Activated CD8-positive, alpha-beta T cell treated with anti-CD3 and anti-CD28 coated beads, Interleukin-2, amount 10 ng/mL, durations not matched to agents 7 days and 5 days (primary cell): ENCODE data around the gene LRRN4. TPM values are rescaled to one million over a fixed set of nuclear protein-coding genes. Genes with fewer than 3 reads are reported as not detected.
A peak's percentile ranks its signal among the peaks of the same experiment; 100 is the strongest.

Source experiments
- ATAC-seq: fragments of 150-1000 bp; cut with Tn5 transposase; one replicate; pipeline ENCODE4 v1.10.0; 2021; ENCODE audit warnings: moderate library complexity
- CTCF ChIA-PET: fragments of 350-600 bp; sonication (Branson Sonifier 250); formaldehyde crosslinking; loops from one replicate; lab custom pipeline; 2021; ENCODE audit warnings: antibody characterized with exemption; lab: Charles Lee
- POLR2A ChIA-PET: fragments of 350-600 bp; sonication (Branson Sonifier 250); formaldehyde crosslinking; loops from one replicate; lab custom pipeline; 2021; ENCODE audit warnings: antibody characterized with exemption; lab: Charles Lee
- DNase-seq: peaks from one replicate; pipeline ENCODE4 v3.0.0-alpha.2; 2020
- H3K27ac Mint-ChIP-seq: one replicate; pipeline ENCODE4 v1.8.0; 2021; ENCODE audit warnings: mild to moderate bottlenecking, mixed read lengths
- H3K27me3 Mint-ChIP-seq: one replicate; pipeline ENCODE4 v1.8.0; 2021; ENCODE audit warnings: low read depth, mixed read lengths
- H3K36me3 Mint-ChIP-seq: one replicate; pipeline ENCODE4 v1.8.0; 2021; ENCODE audit warnings: low read depth, mixed read lengths
- H3K4me1 Mint-ChIP-seq: one replicate; pipeline ENCODE4 v1.8.0; 2021; ENCODE audit warnings: low read depth, mixed read lengths
- H3K4me3 Mint-ChIP-seq: one replicate; pipeline ENCODE4 v1.8.0; 2021; ENCODE audit warnings: mild to moderate bottlenecking, mixed read lengths
- H3K9me3 Mint-ChIP-seq: one replicate; pipeline ENCODE4 v1.8.0; 2022; ENCODE audit warnings: mixed read lengths; ENCODE audit not compliant: insufficient read depth
- total RNA-seq, 2 experiments: library from RNA; stranded (reverse); gene quantifications; one replicate each; pipeline ENCODE4 v1.2.3, GENCODE V29; 2021

Gene LRRN4
- total RNA-seq, 2 experiments from 2014 or later: not detected

- Mint-ChIP-seq H3K27ac (no peak overlapping the region), H3K4me3 (no peak overlapping the region), H3K4me1 (no peaks in the 10 kb centered on the region), H3K27me3 (peaks cover 11% of the 10 kb centered on the region), H3K9me3 (no peaks in the 10 kb centered on the region), H3K36me3 (no peaks in the 10 kb centered on the region)
- no peak for ATAC-seq
- CTCF ChIA-PET: interaction anchor here (1.0 to 4.6 kb wide), 4 partner anchors 40 to 550 kb away, joined by 3 to 39 read pairs (median 6); no protein-coding TSS in a partner anchor
- no peak for DNase-seq
- POLR2A ChIA-PET: interaction anchor here (0.6 kb wide), 1 partner anchor 215 kb away, joined by 3 read pairs; no protein-coding TSS in a partner anchor
Observed at GRCh38 chr20:6079016-6079415, 25.2 kb upstream of the LRRN4 start.

GRCh38 chr20:6075428-6076219 is 21.8 kb upstream of the LRRN4 start:
- ATAC-seq (no peak), DNase-seq (no peak)
- H3K4me1 Mint-ChIP-seq: no peaks in the 10 kb centered on the region
- CTCF ChIA-PET: interaction anchor here (1.0 to 4.6 kb wide), 3 partner anchors 79 to 547 kb away, joined by 4 to 39 read pairs (median 4); no protein-coding TSS in a partner anchor
- H3K27ac Mint-ChIP-seq: no peak overlapping the region
- H3K36me3 Mint-ChIP-seq: no peaks in the 10 kb centered on the region
- H3K27me3 Mint-ChIP-seq: peaks cover 6% of the 10 kb centered on the region
- H3K9me3 Mint-ChIP-seq: no peaks in the 10 kb centered on the region
- POLR2A ChIA-PET: no interaction called here
- H3K4me3 Mint-ChIP-seq: no peak overlapping the region

DNA sequence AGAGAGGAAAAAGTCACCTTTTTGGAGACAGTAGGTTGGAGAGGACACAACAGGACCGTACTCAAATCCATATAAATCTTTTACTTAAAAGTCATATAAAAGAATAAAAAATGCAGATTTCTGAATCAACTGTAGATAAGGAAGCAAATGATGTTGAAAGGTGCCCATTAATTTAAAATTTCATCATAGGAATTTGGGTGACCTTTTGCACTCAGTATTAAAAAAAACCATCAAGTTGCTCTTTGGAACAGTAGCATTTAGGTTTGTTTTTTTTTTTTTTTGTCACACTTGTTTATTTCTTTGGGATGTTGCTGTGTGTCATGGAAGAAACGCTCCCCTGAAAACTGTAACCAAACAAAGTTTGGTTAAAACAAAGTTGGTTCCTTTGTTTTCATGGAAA is 20.9 kb upstream of the LRRN4 start:
- no peak overlapping the region for H3K27ac Mint-ChIP-seq
- no peaks in the 10 kb centered on the region for H3K36me3 Mint-ChIP-seq
- no peaks in the 10 kb centered on the region for H3K4me1 Mint-ChIP-seq
- H3K9me3 Mint-ChIP-seq: no peaks in the 10 kb centered on the region
- CTCF ChIA-PET: interaction anchor here (1.0 to 4.6 kb wide), 2 partner anchors 78 to 546 kb away, joined by 4 to 39 read pairs; no protein-coding TSS in a partner anchor
- POLR2A ChIA-PET: no interaction called here
- DNase-seq (no peak), ATAC-seq (no peak)
- peaks cover 5% of the 10 kb centered on the region for H3K27me3 Mint-ChIP-seq
- no peak overlapping the region for H3K4me3 Mint-ChIP-seq

DNA sequence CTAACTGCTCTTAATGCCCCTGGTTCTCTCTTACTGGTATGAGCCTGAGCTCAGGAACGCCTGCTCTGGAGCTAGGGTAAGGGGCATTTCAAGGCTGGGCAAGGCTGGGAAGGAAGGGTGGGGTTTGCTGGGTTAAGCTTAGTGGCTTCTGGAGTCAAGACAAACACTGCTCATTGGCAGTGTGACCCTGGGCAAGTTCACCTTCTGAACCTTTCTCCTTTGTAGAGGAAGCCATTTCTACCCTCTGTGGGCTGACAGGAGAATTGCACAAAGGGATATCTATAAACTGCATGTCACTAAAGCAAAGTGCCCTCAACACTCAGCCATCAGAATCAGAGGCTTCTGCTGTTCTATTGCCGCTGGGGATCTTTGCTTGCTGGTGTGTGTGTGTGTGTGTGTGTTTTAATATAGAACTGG is 20.3 kb upstream of the LRRN4 start:
- Mint-ChIP-seq H3K4me3 (no peak overlapping the region), H3K27ac (no peak overlapping the region), H3K4me1 (no peaks in the 10 kb centered on the region), H3K9me3 (no peaks in the 10 kb centered on the region), H3K27me3 (peaks cover 4% of the 10 kb centered on the region), H3K36me3 (no peaks in the 10 kb centered on the region)
- ChIA-PET CTCF (interaction anchor here (1.5 kb wide), 1 partner anchor 545 kb away, joined by 6 read pairs; no protein-coding TSS in a partner anchor), POLR2A (no interaction called here)
- ATAC-seq: peak; percentile 71
- DNase-seq: peak; percentile 21

DNA sequence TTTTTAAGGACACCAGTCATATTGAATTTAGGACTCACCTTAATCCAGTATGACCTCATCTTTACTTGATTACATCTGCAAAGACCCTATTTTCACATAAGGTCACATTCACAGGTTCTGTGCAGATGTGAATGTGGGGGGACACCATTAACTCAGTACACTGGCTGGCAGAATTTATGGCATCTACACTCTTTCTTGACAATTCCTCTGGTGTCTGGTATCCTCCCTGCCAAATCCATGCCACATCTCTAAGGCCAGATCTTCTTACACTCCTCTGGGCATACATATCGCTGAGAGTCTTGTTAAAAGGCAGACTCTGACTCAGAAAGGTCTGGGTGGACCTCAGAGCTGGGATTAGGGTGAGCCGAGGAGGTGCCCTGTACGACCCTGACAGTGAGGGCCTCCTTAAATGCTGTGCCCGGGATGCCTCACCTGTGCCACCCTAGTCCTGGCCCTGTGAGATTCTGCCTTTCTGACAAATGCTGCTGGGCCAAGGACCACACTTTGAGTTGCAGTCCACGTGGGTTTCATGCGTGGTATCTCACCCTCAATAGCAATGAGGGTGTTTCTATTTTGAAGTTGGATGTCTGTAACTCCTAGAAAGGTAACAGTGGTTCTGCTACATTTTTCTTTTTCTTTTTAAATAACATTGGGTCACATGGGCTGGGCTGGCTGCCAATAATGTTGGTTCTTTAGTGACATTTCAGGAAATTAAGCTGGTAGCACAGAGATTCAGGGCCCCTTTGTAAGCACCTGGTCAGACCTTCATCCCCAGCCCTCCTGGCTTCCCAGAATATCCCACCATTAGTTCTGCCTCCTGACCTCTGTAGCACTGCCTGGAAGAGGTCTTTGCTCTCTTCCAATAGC is 17.2 kb upstream of the LRRN4 start:
- no peaks in the 10 kb centered on the region for H3K4me1 Mint-ChIP-seq
- no peak overlapping the region for H3K27ac Mint-ChIP-seq
- H3K27me3 Mint-ChIP-seq: peaks cover 4% of the 10 kb centered on the region
- ATAC-seq: no peak
- H3K9me3 Mint-ChIP-seq: no peaks in the 10 kb centered on the region
- POLR2A ChIA-PET: no interaction called here
- DNase-seq: no peak
- H3K36me3 Mint-ChIP-seq: no peaks in the 10 kb centered on the region
- H3K4me3 Mint-ChIP-seq: no peak overlapping the region
- CTCF ChIA-PET: no interaction called here

DNA sequence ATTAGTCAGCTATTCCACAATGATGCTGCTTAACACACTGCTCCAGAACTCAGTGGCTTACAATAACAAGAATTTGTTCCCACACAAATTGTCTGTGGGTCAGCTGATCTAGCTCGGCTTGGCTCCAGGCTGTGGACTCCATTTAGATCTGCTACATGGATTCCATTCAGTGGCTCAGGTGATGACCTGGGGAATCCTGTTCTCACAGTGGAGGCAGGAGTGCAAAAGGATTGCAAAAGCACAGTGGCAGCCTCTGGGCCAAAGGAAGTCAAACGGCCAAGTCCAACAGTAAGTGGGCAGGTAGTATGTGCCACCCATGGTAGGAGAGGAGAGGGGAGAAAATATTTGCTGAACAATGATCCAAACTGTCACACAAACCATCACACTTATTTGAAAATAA is 15.8 kb upstream of the LRRN4 start:
- H3K9me3 Mint-ChIP-seq: no peaks in the 10 kb centered on the region
- ATAC-seq: no peak
- H3K4me1 Mint-ChIP-seq: no peaks in the 10 kb centered on the region
- H3K4me3 Mint-ChIP-seq: no peak overlapping the region
- POLR2A ChIA-PET: no interaction called here
- H3K27ac Mint-ChIP-seq: no peak overlapping the region
- CTCF ChIA-PET: no interaction called here
- no peak for DNase-seq
- no peaks in the 10 kb centered on the region for H3K36me3 Mint-ChIP-seq
- peaks cover 4% of the 10 kb centered on the region for H3K27me3 Mint-ChIP-seq

GRCh38 chr20:6067763-6068318 is 14.0 kb upstream of the LRRN4 start:
- no peak for ATAC-seq
- CTCF ChIA-PET: no interaction called here
- no peak for DNase-seq
- Mint-ChIP-seq H3K36me3 (no peaks in the 10 kb centered on the region), H3K27ac (no peak overlapping the region), H3K4me1 (no peaks in the 10 kb centered on the region), H3K4me3 (no peak overlapping the region), H3K27me3 (peaks cover 2% of the 10 kb centered on the region), H3K9me3 (no peaks in the 10 kb centered on the region)
- POLR2A ChIA-PET: no interaction called here

- POLR2A ChIA-PET: no interaction called here
Observed at GRCh38 chr20:6066582-6066981, 12.7 kb upstream of the LRRN4 start.

GRCh38 chr20:6061544-6061943 is 7.7 kb upstream of the LRRN4 start:
- Mint-ChIP-seq H3K9me3 (no peaks in the 10 kb centered on the region), H3K4me3 (no peak overlapping the region), H3K4me1 (peaks cover 6% of the 10 kb centered on the region), H3K27ac (no peak overlapping the region), H3K36me3 (no peaks in the 10 kb centered on the region), H3K27me3 (peaks cover 10% of the 10 kb centered on the region)
- CTCF ChIA-PET: no interaction called here
- DNase-seq (no peak), ATAC-seq (no peak)
- POLR2A ChIA-PET: no interaction called here

More at GRCh38 chr20:6066582-6066981, 12.7 kb upstream of the LRRN4 start:
- Mint-ChIP-seq H3K4me1 (peaks cover 1% of the 10 kb centered on the region), H3K27ac (no peak overlapping the region), H3K27me3 (peaks cover 2% of the 10 kb centered on the region), H3K4me3 (no peak overlapping the region), H3K9me3 (no peaks in the 10 kb centered on the region), H3K36me3 (no peaks in the 10 kb centered on the region)
- ATAC-seq: no peak
- CTCF ChIA-PET: no interaction called here
- DNase-seq: no peak

- H3K27ac Mint-ChIP-seq: no peak overlapping the region
- H3K27me3 Mint-ChIP-seq: peaks cover 10% of the 10 kb centered on the region
- no peaks in the 10 kb centered on the region for H3K9me3 Mint-ChIP-seq
- CTCF ChIA-PET: no interaction called here
- no peaks in the 10 kb centered on the region for H3K36me3 Mint-ChIP-seq
- POLR2A ChIA-PET: interaction anchor here (0.6 kb wide), 1 partner anchor 13 kb away, joined by 4 read pairs; no protein-coding TSS in a partner anchor
- no peak overlapping the region for H3K4me3 Mint-ChIP-seq
- ATAC-seq: no peak
- no peak for DNase-seq
- peaks cover 6% of the 10 kb centered on the region for H3K4me1 Mint-ChIP-seq
Observed at GRCh38 chr20:6060213-6060612, 6.4 kb upstream of the LRRN4 start.

DNA sequence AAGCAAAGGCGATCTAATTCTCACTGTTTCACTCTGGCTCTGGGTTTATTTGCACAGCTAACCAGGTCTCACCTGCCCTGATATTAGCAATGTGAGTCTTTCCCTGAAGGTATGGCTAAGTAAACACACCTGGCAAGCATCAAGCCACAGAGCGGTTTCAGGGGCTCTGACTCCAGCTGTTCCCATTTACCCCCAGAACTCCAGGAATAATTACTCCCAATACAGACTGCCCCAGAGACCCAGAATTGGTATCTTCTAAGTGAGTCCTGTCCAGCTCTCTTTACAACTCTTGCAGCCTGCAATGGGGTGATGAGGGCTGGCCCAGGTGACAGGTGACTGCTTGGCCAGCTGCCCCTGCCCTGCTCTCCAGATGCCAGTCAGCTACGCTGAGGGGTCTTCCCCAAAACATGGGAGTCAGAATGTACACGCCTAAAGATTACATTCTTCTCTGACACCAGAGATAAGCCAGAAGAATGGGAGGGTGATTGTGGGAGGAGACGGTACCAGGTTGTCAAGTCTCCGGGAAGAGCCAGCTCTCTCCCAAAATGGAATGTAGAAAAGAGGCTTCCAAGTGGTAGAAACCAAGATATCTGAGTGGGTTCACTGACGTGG is 4.9 kb upstream of the LRRN4 start:
- Mint-ChIP-seq H3K36me3 (no peaks in the 10 kb centered on the region), H3K27ac (no peak overlapping the region), H3K27me3 (peaks cover 10% of the 10 kb centered on the region), H3K9me3 (no peaks in the 10 kb centered on the region), H3K4me1 (peaks cover 6% of the 10 kb centered on the region), H3K4me3 (no peak overlapping the region)
- no peak for DNase-seq
- no peak for ATAC-seq
- CTCF ChIA-PET: no interaction called here
- POLR2A ChIA-PET: no interaction called here
